ENCODE measurements around the gene CCL28.
A peak's percentile ranks its signal among the peaks of the same experiment; 100 is the strongest.
"Not testable (repeated sequence)": the region's sequence is repeated elsewhere in the genome, so short reads cannot be mapped to it uniquely, and the experiment has no call there.

Gene CCL28, protein sequence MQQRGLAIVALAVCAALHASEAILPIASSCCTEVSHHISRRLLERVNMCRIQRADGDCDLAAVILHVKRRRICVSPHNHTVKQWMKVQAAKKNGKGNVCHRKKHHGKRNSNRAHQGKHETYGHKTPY

DNA sequence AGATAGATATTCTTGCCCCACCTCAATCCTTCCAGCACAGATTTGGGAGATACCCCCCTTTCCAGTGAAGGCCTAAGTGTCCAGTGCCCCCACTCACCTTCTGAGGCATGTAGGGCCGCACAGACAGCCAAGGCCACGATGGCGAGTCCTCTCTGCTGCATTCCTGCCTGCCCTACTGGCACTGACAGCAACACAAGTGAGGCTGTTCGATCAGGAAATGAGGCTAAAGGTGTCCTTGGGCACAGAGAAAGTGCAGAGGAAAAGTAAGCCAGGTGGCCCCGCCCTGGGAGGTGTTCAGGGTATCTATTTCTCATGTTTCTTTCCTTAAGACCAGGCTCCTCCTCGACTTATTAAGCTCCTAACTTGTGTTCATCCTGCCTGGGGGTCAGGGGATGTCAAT is at the start of gene CCL28:
Gene CCL28 (minus strand): TSS at position 236 of the 400 bp plus-strand sequence. CDS start 75 bp downstream, at position 161.
- no peak for DNase-seq

DNA sequence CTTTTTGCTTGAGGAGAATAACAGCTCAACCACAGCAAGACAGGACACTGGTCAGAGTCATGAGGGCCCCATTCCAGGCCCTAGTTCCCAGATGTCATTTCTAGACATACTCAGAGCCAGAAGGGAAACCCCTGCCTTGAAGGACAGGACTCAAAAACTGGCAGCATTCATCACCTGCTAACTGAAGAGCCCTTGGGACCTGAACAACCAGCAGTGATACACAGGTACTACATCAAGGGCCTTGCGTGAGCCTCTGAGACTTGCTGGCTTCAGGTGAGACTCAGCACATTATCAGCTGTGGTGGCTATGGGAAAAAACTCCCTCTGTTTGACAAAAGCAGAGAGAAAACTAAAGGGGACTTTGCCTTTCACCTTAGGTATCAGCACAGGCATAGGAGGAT is 48.9 kb upstream of the CCL28 start:
- DNase-seq, result no peak

DNA sequence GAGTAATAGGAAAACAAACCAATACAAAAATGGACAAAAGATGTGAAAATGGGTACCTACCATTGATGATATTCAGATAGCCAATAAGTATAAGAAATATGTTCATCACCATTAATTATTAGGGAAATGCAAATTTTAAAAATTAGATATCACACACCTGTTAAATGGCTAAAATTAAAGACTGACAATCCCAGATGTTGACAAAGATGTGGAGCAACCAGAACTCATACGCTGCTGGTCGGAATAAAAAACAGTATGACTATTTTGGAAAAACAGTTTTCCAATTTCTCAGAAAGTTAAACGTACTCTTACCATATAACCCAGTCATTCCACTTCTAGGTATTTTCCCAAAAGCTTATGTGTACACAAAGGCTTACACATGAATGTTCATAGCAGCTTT is 44.4 kb upstream of the CCL28 start:
- no peak for DNase-seq

DNA sequence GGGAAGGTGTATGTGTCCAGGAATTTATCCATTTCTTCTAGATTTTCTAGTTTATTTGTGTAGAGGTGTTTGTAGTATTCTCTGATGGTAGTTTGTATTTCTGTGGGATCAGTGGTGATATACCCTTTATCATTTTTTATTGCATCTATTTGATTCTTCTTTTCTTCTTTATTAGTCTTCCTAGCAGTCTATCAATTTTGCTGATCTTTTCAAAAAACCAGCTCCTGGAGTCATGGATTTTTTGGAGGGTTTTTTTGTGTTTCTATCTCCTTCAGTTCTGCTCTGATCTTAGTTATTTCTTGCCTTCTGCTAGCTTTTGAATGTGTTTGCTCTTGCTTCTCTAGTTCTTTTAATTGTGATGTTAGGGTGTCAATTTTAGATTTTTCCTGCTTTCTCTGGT is 29.4 kb upstream of the CCL28 start:
- not testable (repeated sequence) for DNase-seq

DNA sequence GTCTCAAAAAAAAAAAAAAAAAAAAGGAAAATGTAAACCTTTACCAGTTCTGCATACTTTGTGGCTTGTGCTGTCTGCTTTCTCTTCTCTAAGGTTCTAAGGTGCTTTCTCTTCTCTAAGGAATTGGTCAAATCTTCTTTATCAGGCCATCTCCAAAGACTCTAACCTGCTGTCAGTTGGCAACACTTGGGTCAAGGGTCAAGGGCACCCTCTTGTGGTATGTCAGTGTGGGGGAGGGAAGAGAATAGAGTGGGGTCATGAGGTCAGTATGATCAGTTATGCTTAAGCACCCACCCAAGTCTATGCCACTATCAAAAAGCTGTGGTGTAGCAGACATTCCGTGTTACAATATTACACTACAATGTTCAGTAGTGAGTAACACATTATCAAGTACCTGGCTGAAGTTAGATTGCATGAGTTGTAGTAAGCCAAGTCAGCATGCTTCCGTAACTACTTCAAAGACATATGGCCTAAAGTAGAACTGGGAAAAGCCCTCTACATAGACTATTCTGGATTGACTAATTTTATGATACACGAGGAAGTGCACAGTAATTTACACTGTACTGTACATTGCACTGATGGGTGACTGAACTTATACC is 25.0 kb upstream of the CCL28 start:
- no peak for DNase-seq

DNA sequence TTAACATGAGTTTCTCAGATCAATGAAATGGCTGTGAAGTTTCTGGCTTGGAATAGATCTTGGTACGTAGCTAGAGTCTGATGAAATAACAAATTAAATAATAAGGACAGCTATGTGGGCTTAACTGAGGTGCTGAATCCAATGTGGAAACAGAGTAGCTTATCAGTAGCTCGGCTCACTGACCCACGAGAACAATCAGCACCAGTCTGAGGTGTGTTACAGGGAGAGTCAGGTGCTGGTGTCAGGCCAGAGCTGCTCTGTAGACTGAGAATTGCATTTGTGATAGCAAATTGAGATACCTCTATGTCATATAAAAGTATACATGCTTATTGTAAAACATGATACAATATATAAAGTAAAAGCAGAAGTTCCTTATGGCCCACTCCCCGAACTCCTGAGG is 21.2 kb upstream of the CCL28 start:
- DNase-seq, result no peak

DNA sequence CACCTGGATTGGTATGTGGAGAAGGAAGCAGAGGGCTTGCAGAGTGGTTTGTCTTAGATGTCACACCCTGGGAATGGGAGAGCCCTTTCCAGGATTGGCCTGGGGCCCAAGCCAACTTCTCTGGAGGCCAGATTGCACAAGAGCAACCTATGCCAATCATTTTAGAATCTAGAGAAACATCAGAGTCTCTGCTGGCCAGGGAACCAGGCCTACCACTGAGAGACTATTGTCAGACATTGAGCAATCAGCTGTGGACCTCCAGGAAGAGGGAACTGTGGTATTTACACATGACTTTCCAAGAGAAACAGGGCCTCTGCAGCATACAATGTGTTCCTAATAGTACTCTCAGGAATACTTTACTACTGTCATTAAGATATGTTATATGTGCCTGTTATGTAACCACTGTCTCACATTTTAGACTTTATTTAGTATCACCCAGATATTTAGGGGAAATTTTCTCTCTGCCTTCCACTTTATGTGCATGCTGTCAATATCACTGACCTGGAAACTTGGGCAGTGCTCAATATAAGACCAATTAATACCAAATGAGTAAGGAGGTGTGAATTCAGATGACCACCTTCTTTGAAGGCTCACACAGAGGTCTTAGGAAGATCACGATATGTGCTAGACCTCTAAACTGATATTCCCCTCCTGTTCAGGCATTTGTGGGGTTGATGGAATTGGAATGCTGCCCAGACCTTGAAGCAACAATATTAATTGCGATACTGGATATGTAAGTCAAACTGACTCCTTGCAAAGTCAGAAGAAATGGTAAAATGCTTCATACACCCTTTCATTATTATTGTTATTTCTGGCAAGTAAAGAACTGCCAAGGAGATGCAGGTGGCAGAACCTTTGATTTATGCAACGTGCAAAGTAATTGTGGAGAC is 20.5 kb upstream of the CCL28 start:
- DNase-seq, result no peak

DNA sequence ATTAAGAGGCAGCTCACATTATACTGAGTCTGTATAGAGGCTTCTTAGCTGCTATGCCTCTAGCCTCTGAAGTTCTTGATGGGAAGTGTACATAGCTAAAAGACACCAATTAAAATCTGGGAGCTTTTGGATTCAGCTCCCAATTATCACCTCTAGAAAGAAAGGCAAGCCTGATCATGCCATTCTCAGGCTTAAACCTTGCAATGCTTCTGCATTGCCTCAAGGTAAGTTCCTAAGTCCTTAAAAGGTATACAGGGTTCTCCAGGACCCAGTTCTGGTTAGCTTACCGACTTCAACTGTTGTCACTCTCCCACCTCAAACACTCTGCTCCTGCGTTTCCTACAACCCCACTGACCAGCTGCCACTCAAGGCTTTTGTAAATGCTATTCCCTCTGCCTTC is 17.5 kb upstream of the CCL28 start:
- no peak for DNase-seq

DNA sequence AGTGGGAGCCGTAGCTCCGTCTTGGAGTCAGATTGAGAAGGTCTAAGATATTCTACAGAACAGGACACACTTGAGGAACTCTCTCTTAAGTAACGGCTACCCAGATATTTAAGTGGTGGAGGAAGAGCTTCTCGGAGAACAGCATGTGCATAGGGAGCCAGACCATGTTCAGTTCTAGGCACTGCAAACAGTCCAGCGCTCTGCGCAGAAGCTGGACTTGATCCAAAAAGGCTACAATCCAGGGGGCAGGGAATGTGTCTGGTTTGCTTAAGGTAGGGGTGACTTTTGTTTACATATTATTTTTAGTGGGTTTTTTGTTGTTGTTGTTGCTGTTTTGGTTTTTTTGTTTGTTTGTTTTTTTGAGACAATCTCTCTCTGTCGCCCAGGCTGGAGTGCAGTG is 16.8 kb upstream of the CCL28 start:
- DNase-seq, result no peak

DNA sequence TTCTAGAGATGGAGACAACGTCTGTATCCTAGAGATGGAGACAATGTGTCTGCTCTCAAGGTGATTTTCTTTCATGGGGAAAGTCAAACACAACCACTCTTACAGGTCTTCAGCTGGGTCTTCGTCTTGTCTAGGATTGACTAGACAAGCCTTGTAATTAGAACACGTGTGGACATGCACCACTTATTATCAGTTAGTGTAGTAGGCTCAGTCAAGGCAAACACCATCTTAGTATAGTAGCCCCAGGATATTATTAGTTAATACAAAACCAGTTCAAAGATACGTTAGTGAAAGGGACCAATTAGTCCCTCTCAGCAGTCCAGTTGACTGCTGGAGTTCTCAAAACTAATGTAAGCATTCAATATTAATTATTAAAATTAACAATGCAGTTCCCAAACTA is 15.1 kb upstream of the CCL28 start:
- no peak for DNase-seq

DNA sequence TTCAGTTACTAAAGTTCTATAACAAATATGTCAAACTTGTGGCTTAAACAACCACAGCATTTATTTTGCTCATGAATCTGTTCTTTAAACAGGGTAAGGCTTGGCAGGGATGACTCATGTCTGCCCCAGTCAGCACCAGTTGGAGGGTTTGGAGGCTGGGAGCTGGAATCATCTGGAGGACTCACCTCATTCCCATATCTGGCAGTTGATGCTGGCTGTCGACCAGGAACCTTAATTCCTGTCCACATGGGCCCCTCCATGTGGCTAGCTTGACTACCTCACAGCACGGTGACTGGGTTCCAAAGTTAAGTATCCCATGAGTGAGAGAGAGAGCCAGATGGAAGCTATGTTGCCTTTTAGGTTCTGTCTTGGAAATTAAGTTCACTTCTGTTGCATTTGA is 13.8 kb upstream of the CCL28 start:
- no peak for DNase-seq

DNA sequence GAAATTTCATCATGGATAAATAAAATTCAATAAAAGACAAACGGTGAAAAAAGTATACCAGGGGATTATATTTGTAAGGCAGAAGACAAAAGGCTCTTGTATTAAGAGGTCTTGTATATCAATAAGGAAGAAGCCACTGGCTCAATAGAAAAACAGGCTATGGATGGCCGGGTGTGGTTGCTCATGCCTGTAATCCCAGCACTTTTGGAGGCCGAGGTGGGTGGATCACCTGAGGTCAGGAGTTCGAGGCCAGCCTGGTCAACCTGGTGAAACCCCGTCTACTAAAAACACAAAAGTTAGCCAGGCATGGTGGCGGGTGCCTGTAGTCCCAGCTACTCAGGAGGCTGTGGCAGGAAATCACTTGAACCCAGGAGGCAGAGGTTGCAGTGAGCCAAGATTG is 10.9 kb upstream of the CCL28 start:
- DNase-seq, result not testable (repeated sequence)

DNA sequence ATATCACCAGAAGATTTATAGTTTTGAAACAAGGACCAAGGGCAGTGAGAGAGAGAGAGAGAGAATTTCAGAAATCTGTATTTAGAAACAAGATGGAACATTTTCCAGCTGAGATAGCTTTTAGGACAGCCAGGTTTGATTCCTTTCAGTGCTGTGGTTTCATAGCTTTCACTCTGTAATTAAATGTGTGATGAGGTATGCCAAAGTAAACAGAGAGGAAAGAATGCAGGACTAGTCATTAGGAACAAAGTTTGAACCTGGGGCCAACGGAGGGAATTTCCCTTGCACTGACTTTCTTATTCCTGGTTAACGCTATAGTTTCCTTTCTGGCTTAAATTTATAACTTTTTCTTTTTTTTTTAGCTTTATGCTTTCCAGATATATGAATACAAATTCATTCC is 10.0 kb upstream of the CCL28 start:
- DNase-seq, result peak; percentile 57

DNA sequence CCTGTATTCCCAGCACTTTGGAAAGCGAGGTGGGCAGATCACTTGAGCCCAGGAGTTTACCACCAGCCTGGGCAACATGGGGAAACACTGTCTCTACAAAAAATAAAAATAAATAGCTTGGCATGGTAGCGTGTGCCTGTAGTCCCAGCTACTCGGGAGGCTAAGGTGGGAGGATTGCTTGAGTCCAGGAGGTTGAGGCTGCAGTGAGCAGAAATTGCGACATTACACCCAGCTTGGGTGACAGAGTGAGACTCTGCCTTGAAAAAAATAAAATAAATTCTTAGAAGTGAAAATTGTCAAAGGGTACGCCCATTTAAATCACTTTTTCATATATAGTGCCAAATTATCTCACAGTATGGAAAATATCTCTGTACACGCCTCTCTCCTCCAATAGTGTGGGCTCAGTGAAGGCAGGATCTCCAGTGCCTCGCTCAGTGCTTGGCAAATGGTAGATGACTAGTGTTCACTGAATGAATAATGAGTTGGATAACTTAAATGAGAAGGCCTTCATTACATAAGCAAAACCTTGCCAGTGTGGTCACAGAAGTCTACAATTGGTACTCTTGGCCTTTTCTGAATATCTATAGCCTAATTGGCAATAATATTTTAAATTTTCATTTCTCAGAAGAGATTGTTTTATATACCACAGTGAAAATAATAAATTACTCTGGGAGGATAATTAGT is 9.4 kb upstream of the CCL28 start:
- DNase-seq, result no peak

DNA sequence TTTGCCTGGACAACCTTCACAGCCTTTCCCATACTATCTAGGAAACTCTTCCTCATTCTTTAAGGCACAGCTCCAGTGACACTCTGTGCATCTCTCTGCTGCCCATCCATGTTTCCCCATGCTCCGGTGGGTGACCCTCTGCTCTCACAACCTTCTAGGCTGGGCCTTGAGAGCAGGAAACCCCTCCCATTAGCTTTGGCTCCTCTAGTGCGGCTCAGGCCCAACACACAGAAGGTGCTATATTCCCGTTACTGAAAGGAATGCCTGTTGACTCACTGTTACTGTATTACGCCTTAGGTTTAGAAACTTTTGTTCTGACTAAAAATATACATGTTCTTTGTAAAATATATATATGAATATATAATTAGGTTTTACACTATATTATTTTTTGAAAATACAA is 8.1 kb upstream of the CCL28 start:
- no peak for DNase-seq

DNA sequence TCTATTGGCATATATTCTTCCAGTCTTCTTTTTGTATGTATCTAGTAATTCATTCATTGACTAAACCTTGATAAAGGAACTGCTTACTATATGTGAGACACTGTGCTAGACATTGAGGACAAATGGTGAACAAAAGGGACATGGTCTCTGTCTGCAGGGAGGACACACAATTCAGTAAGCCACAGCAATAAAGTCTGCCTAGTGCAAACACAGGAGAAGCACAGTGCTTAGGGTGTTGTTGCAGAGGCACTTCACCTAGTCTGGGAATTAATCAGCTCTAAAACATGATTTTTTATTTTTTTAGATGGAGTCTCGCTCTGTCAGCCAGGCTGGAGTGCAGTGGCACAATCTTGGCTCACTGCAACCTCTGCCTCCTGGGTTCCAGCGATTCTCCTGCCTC is 6.4 kb upstream of the CCL28 start:
- DNase-seq, result no peak

DNA sequence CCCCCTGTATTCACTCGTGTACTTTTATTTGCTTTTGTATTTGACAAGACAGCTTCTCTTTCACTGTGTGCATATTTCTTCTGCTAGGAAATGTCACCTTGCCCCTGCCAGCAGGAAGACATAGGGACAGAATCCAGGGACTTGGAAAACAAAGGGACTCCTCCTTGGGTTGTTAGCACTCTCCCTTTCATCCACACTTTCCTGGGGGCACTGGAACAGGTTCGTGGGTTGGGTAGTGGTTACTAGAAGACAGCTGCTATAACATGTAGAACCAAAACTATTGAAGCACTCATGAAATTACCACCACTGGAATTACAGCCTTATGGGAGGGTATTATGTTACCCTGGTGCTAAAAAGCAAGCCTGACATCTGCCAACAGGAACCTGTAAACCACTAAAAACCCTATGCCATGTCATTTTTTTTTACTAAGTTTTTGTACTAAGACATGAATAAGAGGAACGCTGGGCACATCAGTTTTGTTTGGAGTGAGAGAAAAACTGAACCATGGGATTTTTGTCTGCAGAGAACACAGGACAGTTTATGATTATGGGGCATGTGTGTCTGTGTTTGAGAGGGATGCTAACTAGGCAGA is 4.7 kb upstream of the CCL28 start:
- no peak for DNase-seq

DNA sequence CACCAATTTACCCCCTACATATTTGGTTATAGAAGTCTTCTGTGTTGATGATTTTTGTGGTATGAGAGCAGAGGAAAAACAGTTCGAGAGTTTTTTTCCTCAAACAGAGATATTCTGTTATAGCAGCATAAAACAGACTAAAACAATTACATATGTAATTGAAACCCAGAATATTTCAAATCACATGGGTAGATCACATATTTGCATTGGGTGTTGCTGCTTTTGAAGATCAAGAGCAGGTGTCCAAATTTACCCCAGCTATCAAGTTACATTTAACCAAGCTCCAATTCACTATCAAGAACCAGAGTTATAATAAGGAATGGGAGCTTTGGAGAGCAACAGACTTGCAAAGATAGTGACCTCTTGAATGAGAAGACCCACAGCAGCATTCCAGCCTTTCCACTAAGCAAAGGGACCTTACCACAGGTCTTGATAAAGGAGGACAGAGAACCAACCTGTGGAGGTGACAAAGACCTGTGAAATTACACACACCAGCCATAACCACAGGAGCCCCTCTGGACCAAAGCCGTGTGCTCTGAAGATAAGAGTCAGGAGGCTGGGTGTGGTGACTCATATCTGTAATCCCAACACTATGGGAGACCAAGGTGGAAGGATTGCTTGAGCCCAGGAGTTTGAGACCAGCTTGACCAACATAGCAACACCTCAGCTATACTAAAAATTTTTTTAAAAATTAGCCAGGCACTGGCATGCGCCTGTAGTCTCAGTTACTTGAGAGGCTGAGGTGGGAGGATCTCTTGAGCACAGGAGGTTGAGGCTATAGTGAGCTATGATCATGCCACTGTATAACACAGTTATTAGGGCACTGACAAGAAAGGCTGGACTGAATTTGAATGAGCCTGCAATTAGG is 4.0 kb upstream of the CCL28 start:
- no peak for DNase-seq

DNA sequence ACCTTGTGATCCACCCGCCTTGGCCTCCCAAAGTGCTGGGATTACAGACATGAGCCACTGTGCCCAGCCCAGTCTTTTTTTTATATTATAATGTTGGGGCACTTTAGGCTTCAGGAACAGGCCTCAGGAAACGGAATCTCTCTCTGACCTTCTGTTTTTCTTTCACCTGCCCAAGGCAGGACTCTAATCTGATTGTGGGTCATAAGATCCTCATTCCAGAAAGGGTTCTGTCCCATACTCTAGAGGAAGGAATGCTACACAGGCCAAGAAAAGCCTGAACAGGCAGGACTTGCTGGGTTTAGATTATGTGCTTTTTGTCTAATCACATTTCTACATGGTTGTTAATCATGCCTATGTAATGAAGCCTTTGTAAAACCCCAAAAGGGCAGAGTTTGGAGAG is 1.8 kb upstream of the CCL28 start:
- DNase-seq, result no peak

DNA sequence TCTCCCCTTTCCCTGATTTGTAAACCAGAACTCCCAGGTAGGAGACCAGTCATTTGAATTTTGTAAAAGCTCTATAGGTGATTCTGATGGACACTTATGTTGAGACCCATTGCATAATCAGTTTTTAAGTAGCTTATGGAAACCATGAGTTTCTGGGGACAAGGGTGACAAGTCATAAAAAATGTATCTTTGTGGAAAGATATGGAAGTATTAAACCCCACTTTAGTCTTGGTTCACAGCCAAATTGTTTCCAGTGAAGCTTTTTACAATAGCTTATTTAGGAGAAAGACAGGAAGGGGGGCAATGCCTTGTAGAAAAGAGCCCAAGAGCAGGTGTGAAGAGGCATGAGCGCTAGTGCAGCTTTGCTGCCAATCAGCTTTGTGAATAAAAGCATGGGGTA is 453 bp upstream of the CCL28 start:
- no peak for DNase-seq

DNA sequence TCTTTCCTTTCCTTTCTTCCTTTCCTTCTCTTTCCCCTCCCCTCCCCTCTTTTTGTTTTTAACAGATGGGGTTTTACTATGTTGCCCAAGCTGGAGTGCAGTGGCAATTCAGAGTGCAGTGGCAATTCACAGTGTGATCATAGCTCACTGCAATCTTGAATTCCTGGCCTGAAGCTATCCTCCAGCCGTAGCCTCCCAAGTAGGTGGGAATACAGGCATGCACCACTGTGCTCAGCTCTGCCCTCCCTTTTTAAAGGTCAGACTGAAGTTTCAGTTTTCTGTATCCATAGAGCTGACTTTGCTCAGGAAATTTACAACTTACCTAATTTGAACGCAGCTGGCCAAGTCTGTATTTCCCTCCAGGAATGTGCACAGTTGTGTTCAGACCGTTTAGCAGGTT is 696 bp downstream of the CCL28 start:
- no peak for DNase-seq

DNA sequence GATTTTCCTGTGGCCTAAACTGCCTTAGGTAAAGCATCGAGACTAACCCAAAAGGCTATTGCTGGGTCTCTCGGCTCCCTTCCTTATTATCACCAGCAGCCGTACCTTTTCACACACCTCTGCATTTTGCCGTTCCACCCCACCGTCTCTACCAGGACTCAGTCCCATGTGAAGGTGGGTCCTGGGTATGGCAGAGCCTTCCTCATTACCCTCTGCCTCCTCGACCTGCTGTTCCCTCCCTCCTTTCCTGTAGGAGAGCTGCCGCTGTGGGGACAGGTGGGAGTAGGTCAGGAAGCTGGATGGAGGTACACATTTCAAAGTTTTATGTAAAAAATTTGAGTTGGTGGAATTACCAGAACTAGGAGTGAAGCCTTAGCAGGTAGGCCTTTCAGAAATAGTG is 1.8 kb downstream of the CCL28 start:
- no peak for DNase-seq

Measured in NCI-H774 (cell line).